PFSK-1 (cell line): ENCODE measurements around the gene CCDC192.

Experiments
- POLR2AphosphoS5 ChIP-seq: IDR thresholded peaks from 2 replicates; pipeline ENCODE4 v1.6.1; 2012; ENCODE audit warnings: low read depth, mild to moderate bottlenecking, control low read depth, low read length, moderate library complexity
- REST ChIP-seq, 2 experiments: IDR thresholded peaks; 2 replicates each; pipeline versions ENCODE4 v1.6.1 to v1.8.0; 2011 to 2012; ENCODE audit warnings: low read depth in 2 of 2, low read length in 2 of 2, control low read depth in 1 of 2, inconsistent platforms in 1 of 2, mild to moderate bottlenecking in 1 of 2, moderate library complexity in 1 of 2; ENCODE audit not compliant: insufficient read depth in 1 of 2
- SIN3A ChIP-seq: IDR thresholded peaks from 2 replicates; pipeline ENCODE4 v1.6.1; 2012; ENCODE audit warnings: mild to moderate bottlenecking, low read length, moderate library complexity, borderline replicate concordance; ENCODE audit not compliant: insufficient read depth

DNA sequence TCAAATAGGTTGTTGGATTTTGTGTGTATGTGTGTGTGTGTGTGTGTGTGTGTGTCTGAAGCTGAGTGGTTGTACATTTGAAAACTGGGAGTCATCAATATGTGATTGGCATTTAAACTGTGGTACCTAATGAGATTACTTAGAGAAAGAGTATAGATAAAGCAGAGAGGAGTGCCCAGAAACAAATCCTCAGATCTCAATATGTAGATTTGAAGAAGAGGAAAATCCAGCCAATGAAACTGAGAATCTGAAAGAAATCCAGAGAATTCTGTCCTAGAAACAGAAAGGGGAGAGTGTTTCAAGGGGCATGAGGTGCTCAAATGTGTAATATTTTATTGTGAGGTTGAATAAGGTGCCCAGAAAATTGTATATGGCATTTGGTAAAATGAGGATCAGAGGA, 66.2 kb downstream of the CCDC192 start:
- TF ChIP-seq REST (IDR thresholded peaks at IDR 0.05; ENCODE audit: insufficient read depth in 1 of 2, low read depth in 2 of 2, low read length in 2 of 2): no peak
- TF ChIP-seq SIN3A: no peak
- TF ChIP-seq POLR2AphosphoS5: no peak
